MV-4-11 (cell line): ENCODE data around the gene KIF2A.

Experiments
- DNase-seq: peaks from one replicate; lab custom pipeline; 2025; lab: John Stamatoyannopoulos, UW

The KIF2A gene

GRCh38 chr5:62385131-62385530 is 79.1 kb downstream of the KIF2A start:
- DNase-seq: no peak

DNA sequence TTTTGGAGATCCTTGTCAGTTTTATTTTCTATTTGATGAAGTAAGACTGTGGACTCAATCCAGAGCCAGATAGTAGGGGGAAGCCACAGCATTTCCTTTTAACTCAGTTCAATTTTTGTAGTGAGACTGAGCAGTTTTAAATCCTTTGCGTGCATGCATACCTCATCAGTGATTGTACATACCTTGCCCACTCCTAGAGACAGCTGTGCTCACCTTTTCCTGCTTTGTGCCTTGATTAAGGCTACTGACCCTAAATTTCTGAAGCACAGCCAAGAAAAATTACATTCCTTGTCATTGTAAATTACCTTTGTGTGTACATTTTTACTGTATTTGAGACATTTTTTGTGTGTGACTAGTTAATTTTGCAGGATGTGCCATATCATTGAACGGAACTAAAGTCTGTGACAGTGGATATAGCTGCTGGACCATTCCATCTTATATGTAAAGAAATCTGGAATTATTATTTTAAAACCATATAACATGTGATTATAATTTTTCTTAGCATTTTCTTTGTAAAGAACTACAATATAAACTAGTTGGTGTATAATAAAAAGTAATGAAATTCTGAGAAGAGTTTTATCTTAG is 79.9 kb downstream of the KIF2A start:
- no peak for DNase-seq

DNA sequence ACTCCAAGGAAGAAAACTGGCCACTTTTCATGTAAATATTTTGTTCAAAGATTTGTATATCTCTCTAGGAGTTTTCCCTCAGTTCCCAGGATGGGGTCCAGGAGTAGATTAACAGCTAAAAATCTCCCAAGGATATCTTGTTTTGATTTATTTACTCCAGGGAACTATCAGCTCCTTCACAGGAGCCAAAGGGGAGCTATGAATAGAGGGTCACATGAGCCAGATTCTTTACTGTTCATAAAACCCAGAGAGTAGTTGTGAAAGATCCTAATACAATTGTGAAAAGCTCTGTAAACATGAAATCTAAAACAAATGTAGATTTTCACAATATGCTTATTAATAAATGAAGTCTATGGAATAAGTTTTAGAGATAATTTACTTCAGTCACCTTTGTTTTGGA is 80.8 kb downstream of the KIF2A start:
- no peak for DNase-seq

DNA sequence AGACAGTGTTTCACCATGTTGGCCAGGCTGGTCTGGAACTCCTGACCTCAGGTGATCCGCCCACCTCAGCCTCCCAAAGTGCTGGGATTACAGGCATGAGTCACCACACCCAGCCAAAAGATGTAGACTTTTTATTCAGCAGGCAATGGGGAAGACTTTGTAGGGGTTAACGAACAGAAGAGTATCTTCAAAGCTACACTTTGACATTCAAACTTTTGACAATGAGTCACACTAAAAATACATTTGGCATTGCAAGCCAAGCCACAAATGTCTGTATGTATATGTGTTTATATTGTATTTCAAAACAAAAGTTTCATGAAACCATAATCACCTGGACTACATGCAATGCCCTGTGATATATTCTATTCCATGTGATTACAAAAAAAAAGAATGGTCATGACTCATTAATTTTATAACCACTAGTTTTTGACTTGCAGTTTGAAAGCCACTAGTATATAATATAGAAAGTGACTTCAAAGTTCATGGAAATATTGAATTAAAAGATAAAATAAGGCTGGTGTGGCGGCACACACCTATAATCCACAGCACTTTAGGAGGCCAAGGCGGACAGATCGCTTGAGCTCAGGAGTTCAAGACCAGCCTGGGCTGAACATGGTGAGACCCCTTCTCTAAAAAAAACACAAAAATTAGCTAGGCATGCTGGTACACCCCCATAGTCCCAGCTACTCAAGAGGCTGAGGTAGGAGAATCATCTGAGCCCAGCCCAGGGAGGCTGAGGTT is 89.4 kb downstream of the KIF2A start:
- no peak for DNase-seq

DNA sequence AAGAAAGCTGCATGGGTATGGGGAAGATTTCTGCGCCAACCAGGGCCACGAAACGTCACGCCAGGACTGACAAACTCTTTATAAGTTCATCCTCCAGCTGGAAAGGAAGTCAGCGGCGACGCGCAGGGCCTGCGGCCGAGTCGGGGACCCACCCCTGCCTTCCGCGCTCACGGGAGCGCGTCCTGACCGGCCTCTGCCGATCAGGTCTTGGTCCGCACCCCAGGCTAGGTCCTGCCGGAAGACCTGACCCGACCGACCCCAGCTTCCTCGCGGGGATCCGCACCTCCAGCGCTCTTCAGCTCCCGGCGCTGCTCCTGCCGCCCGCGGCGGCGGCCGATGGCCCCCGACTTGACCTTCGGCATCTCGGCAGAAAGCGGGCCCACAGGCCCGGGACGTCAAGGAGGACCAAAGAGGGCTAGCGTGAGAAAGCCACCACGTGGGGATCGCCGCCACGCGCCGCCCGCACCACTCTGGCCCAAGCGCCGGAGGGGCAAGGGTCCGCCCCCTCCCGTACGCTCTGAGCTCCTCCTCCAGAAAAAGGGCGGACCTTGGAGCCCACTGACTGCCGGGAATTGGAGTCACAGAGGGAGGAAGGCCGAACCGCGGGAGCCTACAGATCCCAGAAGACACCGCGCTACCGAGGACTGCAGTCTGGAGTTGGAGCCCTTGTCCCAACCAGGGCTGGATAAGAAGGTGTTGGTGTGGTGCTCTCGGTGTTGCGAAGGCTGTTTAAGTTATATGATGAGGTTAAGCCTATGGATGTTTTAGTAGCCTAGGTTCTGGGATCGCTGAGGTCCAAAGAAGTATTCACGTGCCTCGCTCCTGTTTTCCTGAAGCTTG is 97.6 kb downstream of the KIF2A start, which contains the start of gene DIMT1:
DIMT1 (minus strand) TSS at position 495 of the 840 bp plus-strand sequence; CDS start at position 362, 133 bp downstream.
- DNase-seq: peak; percentile 98

- DNase-seq: peak; percentile 99
These were observed 106.7 kb downstream of the KIF2A start, which contains the start of gene IPO11 for GRCh38 chr5:62412549-62413329. Gene IPO11 (plus strand): TSS chr5:62412763. CDS start chr5:62437280, 24,517 bp downstream.

DNA sequence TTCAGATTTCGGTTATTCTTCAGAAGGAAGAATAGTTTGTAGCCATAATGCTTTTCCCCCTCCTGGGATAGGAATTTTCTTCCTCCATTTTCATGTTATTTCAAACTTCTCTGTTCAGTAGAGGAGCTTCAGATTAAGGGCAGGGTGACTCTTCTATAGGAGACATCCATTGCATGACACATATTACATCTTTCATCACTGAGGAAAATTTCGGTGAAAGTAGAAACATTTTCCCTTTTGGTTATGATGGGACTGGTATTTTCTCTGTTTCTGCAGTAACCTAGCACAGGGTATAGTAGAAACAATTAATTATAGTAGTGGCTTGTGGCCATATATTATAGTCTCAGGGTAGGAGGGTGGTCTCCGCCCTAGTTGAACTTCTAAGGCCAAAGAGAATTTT is 107.7 kb downstream of the KIF2A start:
- DNase-seq: no peak

DNA sequence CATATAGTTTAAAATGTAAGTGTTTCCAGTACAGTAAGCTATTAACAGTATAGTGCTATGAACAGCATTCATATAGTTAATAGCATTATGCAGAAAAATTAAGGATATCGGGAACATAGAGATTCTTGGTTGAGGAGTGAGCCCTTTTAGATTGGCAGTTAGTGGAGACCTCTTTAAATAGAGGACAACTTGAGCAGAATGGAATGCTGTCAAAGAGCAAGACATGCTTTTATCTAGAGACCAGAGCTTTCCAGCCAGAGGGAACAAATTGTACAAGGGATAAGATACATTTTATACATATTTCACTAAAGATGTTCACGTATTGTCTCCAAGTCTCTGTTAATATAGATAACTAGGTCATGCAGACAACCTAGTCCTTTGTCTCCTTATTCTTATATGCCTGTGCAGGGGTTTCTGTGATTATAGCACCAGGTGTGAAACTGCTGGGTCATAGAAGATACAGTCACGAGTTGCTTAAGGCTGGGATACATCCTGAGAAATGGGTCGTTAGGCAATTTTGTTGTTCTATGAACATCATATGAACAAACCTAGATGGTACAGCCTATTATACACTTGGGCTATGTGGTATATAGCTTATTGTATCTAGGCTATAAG is 112.6 kb downstream of the KIF2A start:
- no peak for DNase-seq

DNA sequence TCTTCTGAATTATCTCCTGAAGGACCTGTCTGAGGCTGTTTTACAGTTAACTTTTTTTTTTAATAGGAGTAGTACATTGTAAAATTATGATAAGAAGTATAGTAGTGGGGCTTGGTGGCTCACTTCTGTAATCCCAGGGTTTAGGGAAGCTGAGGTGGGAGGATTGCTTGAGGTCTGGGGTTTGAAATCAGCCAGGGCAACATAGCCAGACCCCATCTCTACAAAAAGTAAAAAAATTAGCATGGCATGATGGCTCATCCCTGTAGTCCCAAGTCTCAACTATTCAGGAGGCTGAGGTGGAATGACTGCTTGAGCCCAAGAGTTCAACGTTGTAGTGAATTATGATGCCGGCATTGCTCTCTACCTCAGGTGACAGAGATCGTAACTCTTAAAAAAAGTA is 113.6 kb downstream of the KIF2A start:
- DNase-seq: no peak

GRCh38 chr5:62421414-62421813 is 115.4 kb downstream of the KIF2A start:
- no peak for DNase-seq

- DNase-seq: no peak
These were observed 118.8 kb downstream of the KIF2A start for GRCh38 chr5:62424763-62425162.

GRCh38 chr5:62431735-62432620 is 126.0 kb downstream of the KIF2A start:
- peak; percentile 80 for DNase-seq

- DNase-seq: peak; percentile 74
These were observed 126.6 kb downstream of the KIF2A start for GRCh38 chr5:62432621-62433064.
